Epithelial cell of proximal tubule (primary cell): ENCODE measurements around the gene BEND6. TPM values are rescaled to one million over a fixed set of nuclear protein-coding genes. Genes with fewer than 3 reads are reported as not detected.

Experiments
- DNase-seq: peaks from one replicate; pipeline ENCODE4 v3.0.0-alpha.2; 2011; ENCODE audit warnings: low read depth
- H3K4me3 ChIP-seq: 2 replicates; pipeline ENCODE4 v1.5.1; 2011; ENCODE audit warnings: low read depth, mild to moderate bottlenecking, low read length
- total RNA-seq: library from RNA; depleted of rRNA; stranded (reverse); fragments of >200 nt; gene quantifications from 2 replicates; pipeline ENCODE4 v1.2.3, GENCODE V29; 2015
- TF ChIP-seq, protein P1 (sequence below): conservative IDR thresholded peaks from 2 replicates; pipeline ENCODE4 v1.5.1; 2012; ENCODE audit warnings: low read depth, mild to moderate bottlenecking, low read length

BEND6 gene
- total RNA-seq, 1 donor from 2014 or later, result 6.1 TPM

DNA sequence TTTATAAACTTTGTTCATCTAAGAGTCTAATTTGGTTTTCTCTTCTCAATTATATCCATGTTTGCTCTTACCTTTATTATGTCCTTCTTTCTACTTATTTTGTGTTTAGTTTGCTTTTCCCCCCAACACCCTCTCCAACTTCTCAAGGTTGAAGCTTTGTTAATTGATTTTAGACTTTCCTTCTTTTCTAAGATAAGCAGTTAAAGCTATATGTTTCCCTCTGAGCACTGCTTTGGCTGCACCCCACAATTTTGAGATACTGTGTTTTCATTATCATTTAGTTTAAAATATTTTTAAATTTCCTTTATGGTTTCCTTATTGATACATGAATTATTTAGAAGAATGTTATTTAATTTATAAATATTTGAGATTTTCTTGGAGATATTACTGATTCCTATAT lies 13.9 kb upstream of the BEND6 start:
- TF ChIP-seq, protein P1, sequence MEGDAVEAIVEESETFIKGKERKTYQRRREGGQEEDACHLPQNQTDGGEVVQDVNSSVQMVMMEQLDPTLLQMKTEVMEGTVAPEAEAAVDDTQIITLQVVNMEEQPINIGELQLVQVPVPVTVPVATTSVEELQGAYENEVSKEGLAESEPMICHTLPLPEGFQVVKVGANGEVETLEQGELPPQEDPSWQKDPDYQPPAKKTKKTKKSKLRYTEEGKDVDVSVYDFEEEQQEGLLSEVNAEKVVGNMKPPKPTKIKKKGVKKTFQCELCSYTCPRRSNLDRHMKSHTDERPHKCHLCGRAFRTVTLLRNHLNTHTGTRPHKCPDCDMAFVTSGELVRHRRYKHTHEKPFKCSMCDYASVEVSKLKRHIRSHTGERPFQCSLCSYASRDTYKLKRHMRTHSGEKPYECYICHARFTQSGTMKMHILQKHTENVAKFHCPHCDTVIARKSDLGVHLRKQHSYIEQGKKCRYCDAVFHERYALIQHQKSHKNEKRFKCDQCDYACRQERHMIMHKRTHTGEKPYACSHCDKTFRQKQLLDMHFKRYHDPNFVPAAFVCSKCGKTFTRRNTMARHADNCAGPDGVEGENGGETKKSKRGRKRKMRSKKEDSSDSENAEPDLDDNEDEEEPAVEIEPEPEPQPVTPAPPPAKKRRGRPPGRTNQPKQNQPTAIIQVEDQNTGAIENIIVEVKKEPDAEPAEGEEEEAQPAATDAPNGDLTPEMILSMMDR, result no peak
- no peak for DNase-seq
- no peak overlapping the region for H3K4me3 ChIP-seq

DNA sequence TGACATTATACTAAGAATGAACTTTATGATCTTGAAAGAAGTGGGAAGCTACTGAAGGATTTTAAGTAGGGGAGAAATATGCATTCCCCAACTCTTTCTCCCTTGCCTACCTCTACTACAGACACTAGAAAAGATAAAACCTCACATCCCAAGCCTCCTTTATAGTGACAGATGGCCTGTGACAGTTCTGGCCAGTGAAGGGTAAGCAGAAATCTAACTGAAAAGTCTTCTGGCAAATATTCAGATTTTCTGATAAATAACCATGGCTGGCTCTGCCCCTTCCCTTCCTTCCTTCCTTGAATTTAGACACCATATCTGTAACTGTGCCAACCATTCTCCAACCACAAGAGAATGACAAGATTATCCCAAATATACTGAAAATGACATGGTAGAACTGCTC lies 10.2 kb upstream of the BEND6 start:
- no peak for DNase-seq
- TF ChIP-seq, protein P1, result no peak
- H3K4me3 ChIP-seq, result no peak overlapping the region

DNA sequence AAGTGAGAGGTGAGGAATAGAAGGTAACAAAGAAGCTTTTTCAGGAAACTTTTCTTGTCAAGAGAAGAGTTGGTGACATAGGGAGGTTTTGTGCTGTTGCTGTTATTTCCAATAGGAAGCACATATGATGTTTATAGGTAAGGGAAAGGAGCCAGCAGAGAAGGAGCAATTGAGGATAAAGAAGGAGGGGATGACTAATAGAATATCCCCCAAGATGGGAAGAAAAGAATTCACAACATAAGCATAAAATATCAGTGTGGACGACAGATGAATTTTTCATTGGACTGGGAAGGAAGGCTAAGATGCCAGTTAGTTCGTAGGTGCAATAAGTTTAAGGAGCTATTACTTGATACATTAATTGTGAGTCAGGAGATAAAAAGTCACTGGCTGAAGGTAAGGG lies 8.5 kb upstream of the BEND6 start:
- no peak for DNase-seq
- no peak overlapping the region for H3K4me3 ChIP-seq
- TF ChIP-seq, protein P1, result no peak

GRCh38 chr6:56947924-56948323 lies 7.0 kb upstream of the BEND6 start:
- DNase-seq, result no peak
- TF ChIP-seq, protein P1, result no peak
- H3K4me3 ChIP-seq, result no peak overlapping the region

DNA sequence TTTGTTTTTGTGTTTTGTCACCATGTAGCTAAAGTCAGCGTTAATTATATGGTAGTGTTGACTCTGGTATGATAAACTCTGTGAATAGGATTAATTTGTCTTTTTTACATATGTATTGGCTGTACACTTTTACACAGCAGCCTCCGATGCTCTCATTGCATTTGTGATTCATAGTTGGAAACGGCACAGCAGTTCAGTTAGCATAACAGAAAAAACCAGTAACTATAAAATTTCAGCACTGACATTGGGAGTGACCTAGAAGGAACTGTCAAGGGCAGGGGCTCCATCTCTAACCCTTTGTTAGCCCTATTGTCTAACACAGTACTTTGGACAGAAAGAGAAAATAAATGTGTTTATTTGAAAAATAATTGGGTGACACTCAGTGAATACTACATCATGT lies 5.6 kb upstream of the BEND6 start:
- TF ChIP-seq, protein P1, result no peak
- no peak for DNase-seq
- H3K4me3 ChIP-seq, result no peak overlapping the region

DNA sequence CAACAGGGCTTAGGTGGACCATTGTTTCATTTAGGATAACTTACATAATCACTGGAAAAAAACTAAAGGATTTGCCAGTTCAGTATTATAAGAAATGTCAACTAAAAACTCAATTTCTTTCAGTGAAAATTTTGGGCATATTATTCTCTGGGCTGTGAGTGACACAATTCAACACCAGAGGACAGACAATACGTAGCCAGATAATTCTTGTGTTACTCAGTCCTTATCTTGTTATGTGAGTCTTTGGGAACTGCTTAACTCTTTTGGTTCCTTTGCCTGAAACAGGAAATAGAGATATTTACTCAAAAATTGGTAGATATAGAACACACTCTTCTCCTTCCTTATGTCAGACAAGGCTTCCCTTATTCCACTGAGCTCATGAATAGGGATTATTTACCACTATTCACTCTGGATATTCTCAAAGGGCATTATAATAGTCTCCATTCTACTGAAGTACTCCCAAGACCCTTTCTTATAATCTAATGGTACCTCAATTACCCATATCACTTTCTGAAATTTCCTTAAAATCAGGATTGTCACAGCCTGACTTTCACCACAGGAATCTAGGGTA lies 4.9 kb upstream of the BEND6 start:
- TF ChIP-seq, protein P1, result no peak
- H3K4me3 ChIP-seq, result no peak overlapping the region
- no peak for DNase-seq

DNA sequence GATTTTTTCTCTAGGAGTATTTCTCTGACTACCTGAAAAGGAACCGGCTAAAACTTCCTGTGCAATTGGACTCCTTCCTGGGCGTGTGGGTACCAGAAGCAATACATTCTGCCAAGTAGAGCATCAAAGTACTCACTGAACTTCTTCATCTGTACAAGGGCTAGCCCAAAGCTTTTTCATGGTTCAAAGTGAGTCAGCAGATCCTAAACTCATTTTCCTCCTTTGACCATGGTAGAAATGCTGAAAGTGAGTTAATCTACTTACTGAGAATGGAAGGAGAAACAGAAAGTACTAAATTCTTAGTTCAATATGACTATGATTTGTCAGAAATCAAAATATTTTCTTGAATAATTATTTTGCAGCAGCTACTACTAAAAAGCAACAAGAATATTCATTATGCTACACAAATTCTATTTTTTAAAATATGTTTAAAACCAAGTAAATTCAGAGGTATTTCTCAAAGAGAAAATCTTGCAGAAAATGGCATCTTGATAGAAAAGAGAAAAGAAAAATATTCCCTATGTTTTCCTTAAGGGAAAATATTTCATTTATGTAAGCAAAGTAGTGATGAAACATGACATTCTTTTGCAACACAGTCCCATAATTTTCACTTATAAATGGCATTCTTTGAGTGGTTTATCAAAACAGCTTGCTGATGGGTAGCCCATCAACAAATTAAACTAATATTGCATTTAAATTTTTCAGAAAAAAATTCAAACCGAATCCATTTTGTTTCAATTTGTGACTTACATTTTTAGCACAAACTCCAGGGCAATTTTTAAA lies 3.7 kb upstream of the BEND6 start:
- H3K4me3 ChIP-seq, result no peak overlapping the region
- TF ChIP-seq, protein P1, result no peak

More for the DNA sequence above, 3.7 kb upstream of the BEND6 start:
- DNase-seq, result no peak
